Activated CD8-positive, alpha-beta memory T cell treated with anti-CD3 and anti-CD28 coated beads, Interleukin-2, amount 50 U/mL, for 1 hour (primary cell): ENCODE data around the gene USP46.

Experiments
- DNase-seq: peaks from one replicate; pipeline ENCODE4 v3.0.0-alpha.2; 2020; ENCODE audit errors: extremely low read depth

Gene USP46

DNA sequence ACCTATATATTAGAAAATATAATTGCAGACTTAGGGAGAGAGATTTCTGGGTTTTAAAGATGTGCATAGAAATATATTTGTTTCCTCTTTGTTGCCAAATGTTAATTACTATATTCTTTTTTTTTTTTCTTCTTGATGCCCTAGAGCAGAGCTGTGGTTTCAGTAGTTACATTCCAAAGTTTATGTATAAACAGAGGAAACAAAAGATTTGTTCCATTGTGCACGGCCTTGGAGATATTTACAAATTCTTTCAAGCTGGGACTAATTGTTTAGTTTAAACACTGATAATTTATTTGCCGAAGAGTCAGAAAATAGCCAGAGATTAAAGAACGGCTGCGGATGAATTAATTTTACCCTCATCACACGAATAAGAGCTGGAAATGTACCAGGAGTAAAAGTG, 85.1 kb downstream of the USP46 start:
- DNase-seq: no peak

DNA sequence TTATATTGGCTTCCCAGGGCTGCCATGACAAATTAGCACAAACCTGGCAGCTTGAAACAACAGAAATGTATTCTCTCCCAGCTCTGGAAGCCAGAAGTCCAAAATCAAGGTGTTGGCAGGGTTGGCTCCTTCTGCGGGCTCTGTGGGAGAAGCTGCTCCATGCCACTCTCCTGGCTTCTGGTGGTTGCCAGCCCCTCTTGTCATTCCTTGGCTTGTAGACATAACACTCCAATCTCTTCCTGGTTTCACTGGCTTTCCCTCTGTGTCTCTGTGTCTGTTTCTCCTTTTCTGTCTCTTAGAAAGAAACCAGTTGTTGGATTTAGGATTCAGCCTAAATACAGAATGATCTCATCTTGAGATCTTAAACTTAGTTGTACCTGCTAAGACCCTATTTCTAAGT, 85.5 kb downstream of the USP46 start:
- DNase-seq: no peak

DNA sequence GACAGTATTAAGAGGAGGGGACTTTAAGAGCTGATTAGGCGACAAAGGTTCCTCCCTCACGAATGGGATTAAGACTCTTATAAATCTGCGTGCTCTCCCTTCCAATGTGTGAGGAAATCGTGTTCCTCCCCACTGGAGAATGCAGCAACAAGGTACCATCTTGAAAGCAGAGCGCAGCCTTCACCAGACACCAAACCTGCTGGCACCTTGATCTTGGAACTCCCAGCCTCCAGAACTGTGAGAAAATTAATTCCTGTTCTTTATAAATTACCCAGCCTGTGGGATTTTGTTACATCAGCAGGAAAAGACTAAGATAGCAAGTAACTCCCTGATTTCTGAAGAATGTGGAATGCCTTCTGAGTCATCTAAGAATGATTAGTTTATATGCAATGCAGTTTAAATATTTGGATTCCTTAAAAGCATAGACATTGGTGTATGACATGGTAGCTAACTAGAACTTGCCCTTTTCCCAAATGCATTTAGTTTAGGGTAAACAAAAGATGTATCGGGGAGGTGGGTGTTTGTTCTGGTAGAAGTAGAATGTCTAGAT, 86.1 kb downstream of the USP46 start:
- DNase-seq: no peak

DNA sequence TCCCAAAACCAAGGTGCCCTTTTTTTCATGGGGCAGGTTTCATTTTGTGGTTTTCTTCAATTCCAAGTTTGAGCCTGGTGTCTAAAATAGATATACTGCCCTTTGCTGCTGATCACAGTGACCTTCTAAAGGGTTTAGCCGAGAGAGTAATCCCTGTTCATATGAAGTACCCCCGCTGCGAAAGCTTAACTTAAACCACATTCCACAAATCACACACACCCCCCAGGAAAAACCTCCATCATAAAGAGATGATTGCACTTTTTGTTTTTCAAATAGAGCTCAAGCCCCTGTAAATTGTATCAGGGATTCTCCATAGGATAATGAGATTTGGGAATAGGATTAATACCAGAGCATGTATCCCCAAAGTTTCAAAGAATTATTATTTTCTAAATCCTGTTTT, 90.8 kb downstream of the USP46 start:
- no peak for DNase-seq

DNA sequence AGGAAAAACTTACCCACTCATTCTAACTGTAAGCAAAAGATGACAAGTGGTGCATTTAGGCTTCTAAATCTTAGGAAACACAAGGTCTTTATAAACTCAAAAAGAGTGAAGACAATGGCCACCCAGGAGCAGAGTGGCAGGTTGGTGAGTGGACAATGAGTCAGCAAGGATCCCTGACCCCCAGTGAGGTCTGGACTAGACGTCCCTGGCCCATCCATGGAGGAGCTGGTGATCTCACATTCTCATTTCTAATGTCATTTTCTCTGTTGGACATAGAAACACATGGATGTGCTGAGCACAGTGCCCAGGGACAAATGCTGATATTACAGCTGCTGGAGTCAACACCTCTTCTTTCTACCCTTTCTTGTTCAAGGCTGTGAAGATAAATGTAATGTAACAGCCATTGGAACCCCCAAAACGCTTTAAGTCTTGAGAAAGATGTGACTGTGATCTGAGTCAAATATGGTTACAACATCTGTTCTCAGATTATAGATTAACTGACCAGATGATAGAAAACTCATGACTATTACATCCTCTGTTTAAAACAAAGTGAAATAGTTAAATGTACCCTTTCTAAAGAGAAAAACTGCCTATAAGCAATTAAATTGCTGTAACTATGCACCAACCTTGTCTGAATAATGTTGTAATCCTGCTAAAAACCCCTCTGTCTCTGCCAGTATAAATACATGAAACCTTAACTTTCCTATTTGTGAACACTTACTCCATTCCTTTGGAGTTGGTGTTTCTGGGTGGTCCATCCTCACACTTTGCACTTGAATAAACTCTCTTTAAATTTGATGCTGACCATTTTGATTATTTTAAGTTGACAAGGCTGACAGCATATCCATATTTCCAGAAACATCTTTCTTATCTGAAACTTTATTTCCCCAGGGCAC, 92.7 kb downstream of the USP46 start:
- no peak for DNase-seq

DNA sequence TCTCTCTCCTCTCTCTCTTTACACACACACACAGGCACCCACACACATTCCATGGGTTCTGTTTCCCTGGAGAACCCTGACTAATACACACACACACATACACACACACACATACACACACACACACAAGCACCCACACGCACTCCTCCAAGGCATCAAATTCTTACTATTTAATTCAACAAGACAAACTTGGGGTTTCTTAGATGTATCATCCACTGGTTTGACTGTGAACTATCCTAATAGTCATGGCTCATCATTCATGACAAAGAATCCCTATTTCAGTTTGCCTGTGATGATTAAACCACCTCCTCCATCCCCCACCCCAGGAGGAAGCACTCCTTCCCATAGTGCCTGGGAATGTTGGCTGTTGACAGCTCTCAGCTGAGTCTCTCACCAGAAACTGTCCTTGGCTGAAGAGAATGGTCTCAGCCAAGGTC, 98.2 kb downstream of the USP46 start:
- DNase-seq: no peak

DNA sequence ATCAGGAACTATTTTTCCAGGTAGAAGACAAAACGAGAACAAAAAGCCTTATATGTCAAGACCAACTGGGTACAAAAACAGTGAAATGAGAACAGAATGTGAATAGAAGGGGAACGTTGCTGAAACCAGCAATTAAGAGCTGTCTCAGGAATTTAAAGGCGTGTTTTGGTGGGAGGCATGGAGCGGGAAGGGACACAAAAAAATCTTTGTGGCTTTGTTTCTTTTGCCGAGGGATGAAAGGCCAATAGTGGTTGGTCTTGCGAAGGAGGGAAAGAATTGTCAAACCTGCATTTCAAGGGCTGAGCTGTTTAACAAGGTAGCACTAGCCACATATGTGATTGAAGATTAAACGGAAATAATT, 103.8 kb downstream of the USP46 start:
- no peak for DNase-seq

DNA sequence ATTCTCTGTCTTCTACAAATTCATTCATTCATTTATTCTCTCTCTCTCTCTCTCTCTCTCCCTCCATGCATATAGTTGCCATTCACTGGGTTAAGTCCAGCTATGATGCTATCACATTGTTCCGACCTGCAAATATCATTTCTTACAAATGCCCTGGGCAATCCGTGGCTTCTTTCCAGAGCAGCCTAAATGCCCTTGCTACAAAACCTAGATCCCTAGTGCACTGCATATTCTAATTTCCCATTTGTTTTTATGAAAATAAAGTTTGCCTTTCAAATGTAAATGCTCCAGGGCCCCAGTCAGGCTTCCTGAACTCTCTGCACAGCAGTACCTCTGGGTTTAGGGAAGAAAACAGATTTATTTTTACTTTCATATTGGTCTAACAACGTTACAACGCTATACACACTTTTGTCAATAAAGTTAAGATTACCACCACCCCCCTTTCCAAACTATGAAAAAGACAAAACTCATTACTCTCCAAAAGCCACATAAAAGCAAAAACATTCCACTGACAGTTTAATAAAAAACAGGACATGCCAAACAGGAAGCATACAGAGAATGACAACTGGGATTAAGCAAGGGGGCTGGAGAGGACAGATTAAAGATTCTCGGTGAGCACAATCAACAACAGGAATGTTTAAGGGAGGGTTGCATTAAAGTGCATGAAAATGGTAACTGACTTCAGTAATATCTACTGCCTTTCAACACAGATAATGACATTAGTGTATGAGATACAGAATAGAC, 104.3 kb downstream of the USP46 start:
- DNase-seq: no peak

DNA sequence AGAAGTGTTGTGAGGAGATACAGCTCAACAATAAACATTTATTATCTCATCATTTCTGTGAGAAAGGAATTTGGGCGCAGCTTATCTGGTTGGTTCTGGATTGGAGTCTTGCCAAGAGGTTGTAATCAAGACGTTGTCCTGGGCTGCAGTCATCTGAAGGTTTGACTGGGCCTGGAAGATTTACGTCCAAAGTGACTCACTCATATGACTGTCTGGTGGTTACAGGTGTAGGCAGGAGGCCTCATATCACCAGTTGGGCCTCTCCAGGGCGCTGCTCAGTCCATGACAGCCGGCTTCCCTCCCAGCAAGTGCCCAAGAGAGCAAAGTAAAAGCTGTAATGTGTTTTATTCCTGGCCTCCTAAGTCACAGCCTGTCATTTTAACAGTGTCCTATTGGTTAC, 106.3 kb downstream of the USP46 start:
- DNase-seq: no peak

DNA sequence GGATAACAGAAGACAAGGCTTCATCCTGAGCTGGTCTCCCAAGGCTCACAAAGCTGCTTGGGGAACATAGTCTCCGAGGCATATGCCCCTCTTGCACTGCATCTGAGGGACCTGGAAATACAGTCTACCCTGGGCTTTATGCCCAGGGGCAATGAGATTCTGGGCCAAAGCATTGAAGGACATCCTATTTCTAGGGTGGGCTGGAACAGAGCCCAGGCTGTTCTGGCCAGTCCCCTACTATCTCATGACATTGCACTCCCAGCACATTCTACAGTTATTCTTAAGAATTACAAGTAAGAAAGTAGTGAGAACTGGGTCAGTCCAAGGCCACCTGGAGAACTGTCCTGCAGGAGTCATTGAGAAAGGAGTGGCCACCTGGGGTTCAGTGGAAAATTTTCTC, 107.6 kb downstream of the USP46 start:
- no peak for DNase-seq

DNA sequence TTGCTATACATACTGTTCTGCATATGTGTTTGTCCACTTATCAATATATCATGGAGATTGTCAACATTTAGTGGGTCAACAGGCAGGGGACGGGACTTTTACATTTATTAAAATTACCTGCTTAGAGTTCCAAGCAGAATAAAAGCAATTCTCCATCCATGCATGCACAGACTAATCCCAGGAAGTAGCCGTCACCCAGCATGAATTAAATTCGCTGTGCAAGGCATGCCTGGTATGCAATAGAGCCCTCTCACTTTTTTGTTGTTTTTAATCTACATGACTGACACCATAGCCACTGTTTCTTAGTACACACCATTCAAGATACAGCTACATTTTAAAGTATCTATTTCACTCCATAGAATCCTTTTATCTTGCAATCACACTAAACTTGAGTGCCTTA, 108.9 kb downstream of the USP46 start:
- DNase-seq: no peak

DNA sequence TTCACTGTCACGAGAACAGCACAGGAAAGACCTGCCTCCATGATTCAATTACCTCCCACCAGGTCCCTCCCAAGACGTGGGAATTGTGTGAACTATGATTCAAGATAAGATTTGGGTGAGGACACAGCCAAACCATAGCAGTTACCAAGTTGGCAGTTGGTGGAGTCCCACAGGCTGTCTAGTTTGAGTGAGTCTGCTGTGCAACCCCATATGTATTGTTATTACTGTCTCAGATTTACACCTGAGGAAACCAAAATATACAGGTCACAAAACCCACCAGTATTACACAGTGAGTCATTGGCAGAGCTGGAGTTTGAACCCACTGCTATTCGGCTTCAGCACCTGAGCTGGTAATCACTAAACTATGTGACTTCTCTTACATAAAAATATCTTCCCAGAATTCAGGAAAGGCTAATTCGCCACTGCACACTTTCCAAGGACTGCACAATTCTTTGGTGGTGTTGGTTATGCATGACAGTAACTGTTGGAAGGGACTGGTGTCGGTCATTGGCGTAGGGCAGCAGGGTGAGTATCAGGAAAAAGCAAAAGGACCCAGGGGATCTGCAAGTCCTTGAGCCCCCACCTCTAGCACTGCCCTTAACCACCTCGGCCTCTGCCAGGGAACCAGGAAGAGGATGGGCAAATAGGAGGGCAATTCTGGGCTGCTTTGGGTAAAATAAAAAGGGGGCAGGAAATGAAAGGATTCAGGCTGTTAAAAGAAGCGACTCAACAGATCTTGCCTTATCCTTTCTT, 110.1 kb downstream of the USP46 start:
- no peak for DNase-seq

DNA sequence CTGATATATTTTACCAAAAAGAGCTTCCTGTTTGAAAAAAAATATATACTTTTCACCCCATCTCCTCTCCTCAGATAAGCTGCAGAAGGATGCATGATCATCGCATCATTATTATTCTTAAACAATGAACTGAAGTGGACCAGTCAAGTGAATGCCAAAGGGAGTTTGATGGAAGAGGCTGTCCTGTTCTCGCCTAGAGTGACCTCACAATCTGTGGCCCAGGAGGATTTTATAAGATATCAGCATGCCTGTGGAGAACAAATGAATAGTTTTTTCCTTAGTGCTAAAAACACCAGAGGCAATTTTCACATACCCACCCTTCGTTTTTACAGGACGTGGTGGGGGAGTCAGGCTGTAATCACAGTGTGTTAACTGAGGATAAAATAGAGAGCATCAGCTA, 112.7 kb downstream of the USP46 start:
- DNase-seq: no peak

DNA sequence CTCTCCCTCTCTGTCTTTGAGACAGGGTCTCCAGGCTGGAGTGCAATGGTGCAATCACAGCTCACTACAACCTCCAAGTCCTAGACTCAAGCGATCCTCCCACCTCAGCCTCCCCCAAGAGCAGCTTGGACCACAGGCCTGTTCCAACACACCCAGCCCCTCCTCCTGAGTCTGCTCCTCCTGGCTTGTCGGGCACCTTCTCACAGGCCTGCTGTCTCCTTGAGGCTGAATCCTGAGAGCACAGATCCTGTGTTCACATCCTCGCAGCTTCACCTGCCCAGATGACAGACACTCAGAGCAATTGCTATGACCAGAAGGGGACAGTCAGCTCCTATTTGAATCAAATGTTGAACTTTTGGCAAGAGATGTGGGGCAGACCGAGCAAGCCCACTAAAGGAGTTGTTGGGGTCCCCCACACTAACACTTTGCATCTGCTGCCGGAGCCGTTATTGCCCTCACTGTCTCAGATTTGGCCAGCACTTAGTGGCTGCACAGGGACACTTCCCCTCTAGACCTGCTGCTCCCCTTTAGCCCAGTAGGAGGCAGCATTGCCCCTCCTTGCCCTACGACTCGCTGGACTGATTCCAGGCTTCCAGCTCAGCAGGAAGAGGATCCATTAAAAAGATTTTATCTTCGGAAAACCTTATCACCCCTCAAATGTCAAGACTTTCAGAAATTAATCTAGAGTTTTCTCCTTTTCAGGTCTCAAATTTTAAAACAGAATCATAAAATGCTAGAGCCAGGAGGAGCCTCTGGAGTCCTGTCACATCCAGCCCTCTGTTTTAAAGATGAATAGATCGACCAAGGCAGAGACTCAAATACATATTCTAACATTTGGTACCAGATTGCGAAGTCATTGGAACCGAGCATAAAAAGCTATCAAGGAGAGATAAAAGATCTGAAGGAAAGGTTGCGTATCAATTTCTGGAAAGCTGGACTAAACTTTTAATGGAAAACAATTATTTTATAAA, 113.7 kb downstream of the USP46 start:
- no peak for DNase-seq
